T-cell (primary cell): ENCODE measurements around the gene RHOG. TPM values are rescaled to one million over a fixed set of nuclear protein-coding genes. Genes with fewer than 3 reads are reported as not detected.

ENCODE experiments used
- ATAC-seq, 4 experiments: fragments of 200-7000 bp in 3 of 4; fragments of 150-1000 bp in 1 of 4; cut with Tn5 transposase; replicated peaks in 1 of 4; 1 replicate in 3 of 4; 2 replicates in 1 of 4; pipeline ENCODE4 v1.10.0; 2021; ENCODE audit warnings: moderate library complexity in 3 of 4, mild to moderate bottlenecking in 2 of 4, moderate number of reproducible peaks in 1 of 4
- CTCF ChIA-PET, 2 donors: fragments of 300-600 bp; sonication (Branson Sonifier 250); formaldehyde crosslinking; loops; one replicate each; lab custom pipeline; 2022; ENCODE audit warnings: antibody characterized with exemption in 2 of 2; lab: Charles Lee
- POLR2A ChIA-PET, 2 donors: fragments of 300-600 bp; sonication (Branson Sonifier 250); formaldehyde crosslinking; loops; one replicate each; lab custom pipeline; 2022; ENCODE audit warnings: antibody characterized with exemption in 2 of 2; lab: Charles Lee
- DNase-seq, 35 experiments: peaks; one replicate each; pipeline versions ENCODE4 v3.0.0 to v3.0.0-alpha.2; 2013 to 2023
- H3K27ac ChIP-seq: one replicate; pipeline ENCODE4 v1.5.1; 2013; ENCODE audit warnings: low read length
- H3K27me3 ChIP-seq, 2 experiments: replicated peaks in 1 of 2; 1 replicate in 1 of 2; 2 replicates in 1 of 2; pipeline versions ENCODE4 v1.6.1 to v1.7.0; 2013; ENCODE audit warnings: low read length in 1 of 2, mixed read lengths in 1 of 2; ENCODE audit not compliant: control insufficient read depth in 2 of 2, insufficient read depth in 2 of 2; ENCODE audit errors: extremely low read depth in 1 of 2
- H3K36me3 ChIP-seq, 2 donors: 1 replicate in 1 of 2; 2 replicates in 1 of 2; pipeline versions ENCODE4 v1.6.1 to v1.7.0; 2013; ENCODE audit warnings: low read length in 1 of 2; ENCODE audit not compliant: control insufficient read depth in 2 of 2, insufficient read depth in 1 of 2; ENCODE audit errors: extremely low read depth in 1 of 2
- H3K4me1 ChIP-seq, 2 experiments: 1 replicate in 1 of 2; 2 replicates in 1 of 2; pipeline versions ENCODE4 v1.6.1 to v1.7.0; 2013; ENCODE audit warnings: low read length in 2 of 2, mixed read lengths in 1 of 2; ENCODE audit not compliant: insufficient read depth in 2 of 2, control insufficient read depth in 1 of 2; ENCODE audit errors: extremely low read depth in 1 of 2
- H3K4me3 ChIP-seq, 2 donors: 1 replicate in 1 of 2; 2 replicates in 1 of 2; pipeline versions ENCODE4 v1.5.1 to v1.7.0; 2013; ENCODE audit warnings: mild to moderate bottlenecking in 2 of 2, low read length in 1 of 2, moderate library complexity in 1 of 2; ENCODE audit not compliant: control insufficient read depth in 1 of 2; ENCODE audit errors: extremely low read depth in 1 of 2
- H3K9me3 ChIP-seq: 2 replicates; pipeline ENCODE4 v1.7.0; 2013
- H3K27ac Mint-ChIP-seq, 2 donors: one replicate each; pipeline ENCODE4 v1.8.0; 2020 to 2021; ENCODE audit warnings: mild to moderate bottlenecking in 2 of 2, mixed read lengths in 2 of 2
- H3K27me3 Mint-ChIP-seq, 2 donors: one replicate each; pipeline ENCODE4 v1.8.0; 2021 to 2022; ENCODE audit warnings: mixed read lengths in 2 of 2
- H3K36me3 Mint-ChIP-seq: one replicate; pipeline ENCODE4 v1.8.0; 2021; ENCODE audit warnings: mixed read lengths
- H3K4me1 Mint-ChIP-seq, 3 donors: one replicate each; pipeline ENCODE4 v1.8.0; 2020 to 2022; ENCODE audit warnings: mixed read lengths in 3 of 3, mild to moderate bottlenecking in 1 of 3
- H3K4me3 Mint-ChIP-seq, 3 donors: one replicate each; pipeline ENCODE4 v1.8.0; 2020 to 2022; ENCODE audit warnings: mild to moderate bottlenecking in 3 of 3, mixed read lengths in 3 of 3, moderate library complexity in 3 of 3
- H3K9me3 Mint-ChIP-seq, 3 donors: one replicate each; pipeline ENCODE4 v1.8.0; 2020 to 2022; ENCODE audit warnings: mixed read lengths in 3 of 3
- WGBS: methylation state at CpG from one replicate; pipeline ENCODE4 v1.1.5; 2013; ENCODE audit warnings: missing lambda C conversion rate; ENCODE audit not compliant: insufficient coverage; 5-methylcytosine and 5-hydroxymethylcytosine counted together
- total RNA-seq, 35 experiments: library from RNA in 6 of 35; stranded (reverse) in 6 of 35; fragments of 120-200 nt in 1 of 35; gene quantifications; one replicate each; pipeline versions ENCODE4 v1.2.1 to v1.2.4 and lab custom pipeline; 2013 to 2026

RHOG gene
- total RNA-seq, 5 donors from 2014 or later (not counting 1 experiment from before 2014, with no cell fraction given) = 88.1 to 108 (median 106) TPM

DNA sequence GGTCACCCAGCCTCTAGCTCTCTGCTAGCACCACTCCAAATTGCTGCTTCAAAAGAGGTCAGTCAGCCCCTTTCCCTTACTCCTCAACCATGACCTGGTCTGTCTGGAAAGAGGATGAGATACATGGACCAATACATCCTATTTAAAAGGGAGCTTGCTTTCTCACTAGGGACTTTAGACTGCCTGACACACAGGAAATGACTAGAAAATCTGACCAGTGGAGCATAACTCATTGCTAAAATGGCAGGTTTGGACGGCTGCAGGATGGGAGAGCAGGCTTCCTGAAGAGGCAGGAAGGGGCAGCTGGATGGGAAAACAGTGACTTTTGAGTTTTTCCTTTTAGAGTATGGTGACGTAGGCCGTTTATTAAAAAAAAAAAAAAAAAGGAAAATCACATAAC, 40.0 kb upstream of the RHOG start:
- ATAC-seq (no peak), DNase-seq (no peak)
- H3K4me1 ChIP-seq = peaks cover 24 to 30% of the 10 kb centered on the region in 2 experiments
- peaks cover 75 to 86% (median 78%) of the 10 kb centered on the region in 3 donors for H3K4me1 Mint-ChIP-seq
- ChIA-PET CTCF (interaction anchor here (0.6 to 1.7 kb wide), 4 partner anchors 26 to 46 kb away, joined by 4 to 11 read pairs (median 9); no protein-coding TSS in a partner anchor), POLR2A (interaction anchor here (0.6 to 0.7 kb wide), 2 partner anchors 25 to 51 kb away, joined by 3 to 4 read pairs; partner anchors contain the start of gene STIM1 (in 1 of the 2))
- H3K4me3 Mint-ChIP-seq = peak overlapping the region in 2 of 3 donors; percentile 21 to 44
- no peaks in the 10 kb centered on the region for H3K36me3 Mint-ChIP-seq
- no peaks in the 10 kb centered on the region for H3K36me3 ChIP-seq
- no peak overlapping the region for H3K4me3 ChIP-seq
- no peaks in the 10 kb centered on the region for H3K27me3 ChIP-seq
- peak overlapping the region; percentile 48 for H3K27ac ChIP-seq
- no peaks in the 10 kb centered on the region for H3K27me3 Mint-ChIP-seq
- H3K9me3 Mint-ChIP-seq = no peaks in the 10 kb centered on the region
- H3K9me3 ChIP-seq = no peaks in the 10 kb centered on the region
- H3K27ac Mint-ChIP-seq = peak overlapping the region; percentile 79 to 85
- WGBS = no CpG with 5 or more reads among the region's 3 CpGs

DNA sequence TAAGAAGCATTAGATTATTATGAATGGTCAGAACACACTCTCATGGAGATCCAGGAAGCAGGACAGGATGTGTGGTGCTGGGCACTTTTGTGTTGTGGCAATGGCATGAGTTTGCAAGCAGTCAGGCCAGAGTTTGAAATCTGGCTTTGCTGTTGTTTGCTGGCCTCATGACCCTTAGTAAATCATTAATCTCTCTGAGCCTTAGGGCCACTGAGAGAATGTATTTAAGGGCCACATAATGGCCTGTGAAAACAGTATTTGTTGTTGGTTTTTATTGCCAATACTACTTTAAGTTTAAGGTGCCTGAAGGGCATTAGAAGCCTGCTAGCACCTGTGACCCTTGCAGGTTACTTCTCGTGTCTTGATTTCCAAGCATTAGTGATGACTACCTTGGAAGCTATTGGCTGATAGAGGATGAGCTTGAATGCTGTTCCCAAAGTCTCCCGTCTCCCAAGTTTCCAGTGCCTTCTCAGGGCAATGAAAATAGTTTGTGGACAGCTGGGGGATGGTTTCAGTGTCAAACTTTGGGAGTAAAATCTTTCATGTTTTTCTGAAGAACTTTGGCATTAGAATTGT, 39.3 kb upstream of the RHOG start:
- Mint-ChIP-seq H3K4me3 (peak overlapping the region in 2 of 3 donors; percentile 13 to 24), H3K4me1 (peaks cover 80 to 91% (median 82%) of the 10 kb centered on the region in 3 donors)

GRCh38 chr11:3879216-3879966, 38.6 kb upstream of the RHOG start:
- H3K4me1 ChIP-seq = peaks cover 25 to 32% of the 10 kb centered on the region in 2 experiments
- no peak overlapping the region for H3K4me3 ChIP-seq
- peak overlapping the region; percentile 75 to 79 for H3K27ac Mint-ChIP-seq
- H3K27me3 Mint-ChIP-seq = no peaks in the 10 kb centered on the region
- peaks cover 84 to 93% (median 86%) of the 10 kb centered on the region in 3 donors for H3K4me1 Mint-ChIP-seq
- peak overlapping the region; percentile 10 to 24 (median 13) for H3K4me3 Mint-ChIP-seq
- no peaks in the 10 kb centered on the region for H3K27me3 ChIP-seq
- H3K9me3 ChIP-seq = no peaks in the 10 kb centered on the region
- no peaks in the 10 kb centered on the region for H3K9me3 Mint-ChIP-seq
- CTCF ChIA-PET = interaction anchor here (0.6 to 3.9 kb wide), 5 partner anchors 24 to 193 kb away, joined by 3 to 27 read pairs (median 9); partner anchors contain the start of gene STIM1 (in 1 of the 2)
- H3K27ac ChIP-seq = peak overlapping the region; percentile 48
- DNase-seq (no peak), ATAC-seq (peak in 1 of 4 experiments; percentile 50)
- H3K36me3 Mint-ChIP-seq = no peaks in the 10 kb centered on the region
- WGBS = 81% methylated on average over 2 of the region's 4 CpGs
- POLR2A ChIA-PET = interaction anchor here in 1 of 2 donors (0.6 kb wide), 1 partner anchor 65 kb away, joined by 3 read pairs; no protein-coding TSS in a partner anchor
- no peaks in the 10 kb centered on the region for H3K36me3 ChIP-seq

More for the DNA sequence above, 39.3 kb upstream of the RHOG start:
- Histone ChIP-seq H3K36me3 (no peaks in the 10 kb centered on the region), H3K27me3 (no peaks in the 10 kb centered on the region), H3K27ac (peak overlapping the region; percentile 48), H3K4me1 (peaks cover 26 to 33% of the 10 kb centered on the region in 2 experiments), H3K4me3 (no peak overlapping the region), H3K9me3 (no peaks in the 10 kb centered on the region)
- ChIA-PET POLR2A (interaction anchor here (0.6 to 0.7 kb wide), 2 partner anchors 25 to 51 kb away, joined by 3 to 4 read pairs; partner anchors contain the start of gene STIM1 (in 1 of the 2)), CTCF (interaction anchor here (0.6 to 1.7 kb wide), 4 partner anchors 26 to 47 kb away, joined by 4 to 11 read pairs (median 8); no protein-coding TSS in a partner anchor)
- DNase-seq (no peak), ATAC-seq (no peak)
- H3K36me3 Mint-ChIP-seq = no peaks in the 10 kb centered on the region
- H3K27me3 Mint-ChIP-seq = no peaks in the 10 kb centered on the region
- peak overlapping the region; percentile 79 to 85 for H3K27ac Mint-ChIP-seq
- H3K9me3 Mint-ChIP-seq = no peaks in the 10 kb centered on the region
- WGBS = 100% methylated on average over 1 of the region's 2 CpGs

- no peaks in the 10 kb centered on the region for H3K27me3 ChIP-seq
- H3K4me3 ChIP-seq = no peak overlapping the region
- ChIA-PET CTCF (interaction anchor here in 1 of 2 donors (0.7 to 3.9 kb wide), 7 partner anchors 10 to 194 kb away, joined by 3 to 27 read pairs (median 5); partner anchors contain the start of gene STIM1), POLR2A (interaction anchor here (0.6 to 0.7 kb wide), 2 partner anchors 13 to 24 kb away, joined by 4 read pairs; no protein-coding TSS in a partner anchor)
- H3K27ac Mint-ChIP-seq = peak overlapping the region; percentile 56 to 79
- peaks cover 84 to 93% (median 85%) of the 10 kb centered on the region in 3 donors for H3K4me1 Mint-ChIP-seq
- no peak overlapping the region for H3K27ac ChIP-seq
- no peaks in the 10 kb centered on the region for H3K36me3 ChIP-seq
- no peaks in the 10 kb centered on the region for H3K9me3 Mint-ChIP-seq
- peaks cover 26 to 39% of the 10 kb centered on the region in 2 experiments for H3K4me1 ChIP-seq
- no peaks in the 10 kb centered on the region for H3K9me3 ChIP-seq
- H3K36me3 Mint-ChIP-seq = peaks cover 2% of the 10 kb centered on the region
- DNase-seq (no peak), ATAC-seq (no peak)
- H3K4me3 Mint-ChIP-seq = peak overlapping the region in 1 of 3 donors; percentile 6
- H3K27me3 Mint-ChIP-seq = no peaks in the 10 kb centered on the region
Measured at GRCh38 chr11:3878258-3878584, 37.5 kb upstream of the RHOG start.

DNA sequence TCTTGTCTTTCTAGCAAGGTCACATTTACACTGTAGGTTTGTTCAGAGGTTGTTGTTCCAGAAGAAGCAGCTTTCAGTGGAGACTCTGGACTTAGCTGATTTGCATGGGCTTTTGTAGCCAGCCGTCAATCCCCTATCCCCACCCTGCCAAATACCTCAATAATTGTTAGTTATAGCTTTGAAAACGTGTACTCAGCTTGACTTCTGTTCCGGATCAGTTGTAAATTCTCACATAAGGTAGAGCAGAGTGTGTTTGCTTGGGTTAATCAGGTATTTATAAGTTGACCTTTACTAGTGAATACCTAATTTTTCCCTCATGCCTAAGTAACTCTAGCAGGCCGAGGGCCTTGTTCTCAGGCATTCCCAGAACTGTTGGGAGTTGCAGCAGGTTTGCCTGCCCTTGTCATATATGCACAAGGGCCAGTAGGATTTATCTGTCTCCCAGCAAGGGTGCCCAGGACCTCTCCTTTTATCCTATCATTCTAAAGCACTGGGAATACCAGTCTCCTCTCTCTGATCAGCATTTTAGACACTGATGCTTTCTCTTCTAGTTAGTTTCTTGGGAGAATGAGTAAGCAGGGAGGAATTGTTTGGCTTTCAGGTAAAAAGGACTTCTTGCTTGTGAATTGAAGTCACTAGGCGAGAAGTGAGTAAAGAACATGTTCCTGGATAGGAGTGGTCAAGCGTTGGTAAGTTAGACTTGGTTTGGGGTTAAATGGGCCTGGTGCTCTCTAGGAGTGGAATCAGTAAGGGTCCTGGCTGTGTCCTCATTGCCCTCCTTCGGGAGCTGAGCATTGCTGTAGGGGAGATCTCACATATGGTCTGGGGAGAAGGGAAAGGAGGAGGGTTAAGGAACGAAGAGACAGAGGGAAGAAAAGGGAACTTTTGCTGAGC, 36.9 kb upstream of the RHOG start:
- DNase-seq = no peak
- Histone ChIP-seq H3K4me3 (no peak overlapping the region), H3K9me3 (no peaks in the 10 kb centered on the region), H3K4me1 (peaks cover 24 to 40% of the 10 kb centered on the region in 2 experiments), H3K27me3 (no peaks in the 10 kb centered on the region), H3K36me3 (no peaks in the 10 kb centered on the region), H3K27ac (no peak overlapping the region)
- H3K27me3 Mint-ChIP-seq = no peaks in the 10 kb centered on the region
- no peak for ATAC-seq
- ChIA-PET CTCF (interaction anchor here in 1 of 2 donors (0.7 to 3.9 kb wide), 6 partner anchors 11 to 195 kb away, joined by 3 to 27 read pairs (median 4); partner anchors contain the start of gene STIM1), POLR2A (interaction anchor here in 1 of 2 donors (0.6 kb wide), 1 partner anchor 24 kb away, joined by 4 read pairs; no protein-coding TSS in a partner anchor)
- H3K9me3 Mint-ChIP-seq = no peaks in the 10 kb centered on the region
- WGBS = 84% methylated on average over 4 of the region's 8 CpGs
- peak overlapping the region in 1 of 3 donors; percentile 12 for H3K4me3 Mint-ChIP-seq
- peak overlapping the region; percentile 56 to 59 for H3K27ac Mint-ChIP-seq
- H3K36me3 Mint-ChIP-seq = peaks cover 2% of the 10 kb centered on the region
- H3K4me1 Mint-ChIP-seq = peaks cover 80 to 89% (median 82%) of the 10 kb centered on the region in 3 donors
